Measurements from ENCODE around the gene COL27A1.

The COL27A1 gene

GRCh38 chr9:114296338-114296737, 141.0 kb downstream of the COL27A1 start:
- no peak overlapping the region for H3K4me3 ChIP-seq (replicated peaks; ENCODE audit: low read depth, low read length)
- DNase-seq (ENCODE audit: low read depth) = no peak
- no peak for TF ChIP-seq CTCF (IDR thresholded peaks at IDR 0.05; ENCODE audit: low read length, missing control alignments)

GRCh38 chr9:114299286-114300152, 144.2 kb downstream of the COL27A1 start:
- no peak for TF ChIP-seq CTCF (IDR thresholded peaks at IDR 0.05; ENCODE audit: low read length, missing control alignments)
- DNase-seq (ENCODE audit: low read depth) = no peak

GRCh38 chr9:114300153-114300845, 145.0 kb downstream of the COL27A1 start:
- no peak overlapping the region for H3K4me3 ChIP-seq (replicated peaks; ENCODE audit: low read depth, low read length)
- no peak for TF ChIP-seq CTCF (IDR thresholded peaks at IDR 0.05; ENCODE audit: low read length, missing control alignments)
- no peak for DNase-seq (ENCODE audit: low read depth)

More at GRCh38 chr9:114299286-114300152, 144.2 kb downstream of the COL27A1 start:
- no peak overlapping the region for H3K4me3 ChIP-seq (replicated peaks; ENCODE audit: low read depth, low read length)

GRCh38 chr9:114300846-114301797, 145.8 kb downstream of the COL27A1 start:
- DNase-seq (ENCODE audit: low read depth) = no peak
- TF ChIP-seq CTCF (IDR thresholded peaks at IDR 0.05; ENCODE audit: low read length, missing control alignments) = no peak

GRCh38 chr9:114301798-114302565, 146.6 kb downstream of the COL27A1 start:
- H3K4me3 ChIP-seq (replicated peaks; ENCODE audit: low read depth, low read length) = no peak overlapping the region
- no peak for DNase-seq (ENCODE audit: low read depth)
- no peak for TF ChIP-seq CTCF (IDR thresholded peaks at IDR 0.05; ENCODE audit: low read length, missing control alignments)

More at GRCh38 chr9:114300846-114301797, 145.8 kb downstream of the COL27A1 start:
- no peak overlapping the region for H3K4me3 ChIP-seq (replicated peaks; ENCODE audit: low read depth, low read length)

- no peak for TF ChIP-seq CTCF (IDR thresholded peaks at IDR 0.05; ENCODE audit: low read length, missing control alignments)
- DNase-seq (ENCODE audit: low read depth) = no peak
- H3K4me3 ChIP-seq (replicated peaks; ENCODE audit: low read depth, low read length) = no peak overlapping the region
Observed at GRCh38 chr9:114302727-114303126, 147.4 kb downstream of the COL27A1 start.
